Activated CD4-positive, alpha-beta T cell treated with anti-CD3 and anti-CD28 coated beads, Interleukin-2, amount 50 U/mL, for 16 hours (primary cell): ENCODE measurements around the gene HSD3B1.

Experiments used
- DNase-seq: peaks from one replicate; pipeline ENCODE4 v3.0.0-alpha.2; 2020

Gene HSD3B1

GRCh38 chr1:119506941-119507340 is at the start of gene HSD3B1:
Gene HSD3B1, plus strand, starts transcription at chr1:119507210. Its CDS starts 267 bp downstream, at chr1:119507477.
- no peak for DNase-seq

DNA sequence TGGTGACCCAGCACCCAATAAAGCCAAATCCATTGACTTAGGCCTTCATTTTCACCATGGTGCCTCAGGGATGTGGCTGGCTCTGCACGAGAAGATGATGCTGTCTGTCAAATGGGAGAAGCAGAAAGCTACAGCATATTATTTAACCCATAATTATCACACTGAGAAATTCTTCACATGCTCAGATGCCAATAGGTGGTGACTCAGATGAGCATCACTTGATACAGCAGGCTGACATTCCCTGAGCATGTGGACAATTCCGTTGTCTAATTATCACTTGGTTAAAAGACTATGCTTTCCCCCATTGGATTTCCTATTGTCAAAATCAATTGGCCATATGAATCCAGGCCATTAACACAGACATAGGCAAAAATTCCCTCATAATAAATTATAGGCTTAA is 44.0 kb upstream of the HSD3B1 start:
- DNase-seq: no peak

GRCh38 chr1:119463569-119463968 is 43.4 kb upstream of the HSD3B1 start:
- DNase-seq: no peak

- DNase-seq: no peak
These were observed 40.6 kb upstream of the HSD3B1 start for GRCh38 chr1:119466445-119466844.

DNA sequence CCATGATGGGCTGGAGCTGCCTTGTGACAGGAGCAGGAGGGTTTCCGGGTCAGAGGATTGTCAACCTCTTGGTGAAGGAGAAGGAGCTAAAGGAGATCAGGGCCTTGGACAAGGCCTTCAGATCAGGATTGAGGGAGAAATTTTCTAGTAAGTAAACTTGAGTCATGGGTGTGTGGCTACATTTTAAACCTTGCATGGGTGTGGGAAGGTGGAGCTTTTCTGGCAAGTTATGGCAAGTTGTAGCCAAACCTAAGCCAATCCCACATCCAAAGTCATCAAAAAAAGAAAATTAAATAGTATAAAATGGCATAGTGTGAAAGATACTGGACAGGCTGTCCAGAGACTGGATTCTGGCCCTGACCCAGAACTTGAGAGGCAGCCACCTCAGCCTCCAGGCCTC is 39.8 kb upstream of the HSD3B1 start:
- DNase-seq: no peak

GRCh38 chr1:119467857-119468668 is 38.9 kb upstream of the HSD3B1 start:
- no peak for DNase-seq

GRCh38 chr1:119469741-119470140 is 37.3 kb upstream of the HSD3B1 start:
- no peak for DNase-seq

DNA sequence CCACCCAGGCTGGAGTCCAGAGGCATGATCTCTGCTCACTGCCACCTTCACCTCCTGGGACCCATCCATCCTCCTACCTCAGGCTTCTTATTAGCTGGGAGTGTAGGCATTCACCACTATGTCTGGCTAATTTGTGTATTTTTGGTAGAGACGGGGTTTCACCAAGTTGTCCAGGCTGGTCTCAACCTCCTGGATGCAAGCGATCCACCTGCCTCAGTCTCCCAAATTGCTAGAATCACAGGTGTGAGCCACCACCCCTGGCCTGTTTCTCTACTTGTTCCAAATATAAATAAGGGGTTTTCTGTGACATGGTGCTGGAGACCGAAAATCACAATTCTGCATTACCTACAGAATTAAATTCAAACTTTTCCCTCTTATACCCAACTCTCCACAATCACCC is 36.6 kb upstream of the HSD3B1 start:
- no peak for DNase-seq

GRCh38 chr1:119470958-119471357 is 36.1 kb upstream of the HSD3B1 start:
- DNase-seq: no peak

- no peak for DNase-seq
These were observed 35.4 kb upstream of the HSD3B1 start for GRCh38 chr1:119471566-119471965.

- no peak for DNase-seq
These were observed 34.8 kb upstream of the HSD3B1 start for GRCh38 chr1:119472080-119472818.

- no peak for DNase-seq
These were observed 34.2 kb upstream of the HSD3B1 start for GRCh38 chr1:119472819-119473175.

GRCh38 chr1:119475866-119476439 is 31.1 kb upstream of the HSD3B1 start:
- peak; percentile 36 for DNase-seq

GRCh38 chr1:119477710-119478109 is 29.3 kb upstream of the HSD3B1 start:
- no peak for DNase-seq

- DNase-seq: no peak
These were observed 26.8 kb upstream of the HSD3B1 start for GRCh38 chr1:119480175-119480574.

DNA sequence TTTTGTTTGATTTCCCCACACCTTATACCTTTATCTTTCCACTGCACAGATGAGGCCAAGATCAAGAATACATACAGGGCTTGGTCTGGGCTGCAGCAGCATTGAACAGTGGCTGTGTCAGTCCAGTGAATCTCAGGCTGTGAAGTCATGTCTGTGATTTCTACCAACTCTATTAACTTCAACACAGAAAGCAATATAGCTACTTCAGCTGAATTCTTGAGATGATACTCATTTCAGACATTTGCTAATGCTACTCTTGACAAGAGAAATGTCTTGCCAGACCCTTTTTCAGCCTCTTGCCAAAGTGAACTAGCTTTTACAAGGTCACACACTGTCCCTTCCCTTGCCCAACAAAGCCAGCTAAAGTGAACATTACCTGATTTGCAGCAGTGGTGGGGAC is 25.1 kb upstream of the HSD3B1 start:
- no peak for DNase-seq

GRCh38 chr1:119482517-119483425 is 24.2 kb upstream of the HSD3B1 start:
- no peak for DNase-seq

DNA sequence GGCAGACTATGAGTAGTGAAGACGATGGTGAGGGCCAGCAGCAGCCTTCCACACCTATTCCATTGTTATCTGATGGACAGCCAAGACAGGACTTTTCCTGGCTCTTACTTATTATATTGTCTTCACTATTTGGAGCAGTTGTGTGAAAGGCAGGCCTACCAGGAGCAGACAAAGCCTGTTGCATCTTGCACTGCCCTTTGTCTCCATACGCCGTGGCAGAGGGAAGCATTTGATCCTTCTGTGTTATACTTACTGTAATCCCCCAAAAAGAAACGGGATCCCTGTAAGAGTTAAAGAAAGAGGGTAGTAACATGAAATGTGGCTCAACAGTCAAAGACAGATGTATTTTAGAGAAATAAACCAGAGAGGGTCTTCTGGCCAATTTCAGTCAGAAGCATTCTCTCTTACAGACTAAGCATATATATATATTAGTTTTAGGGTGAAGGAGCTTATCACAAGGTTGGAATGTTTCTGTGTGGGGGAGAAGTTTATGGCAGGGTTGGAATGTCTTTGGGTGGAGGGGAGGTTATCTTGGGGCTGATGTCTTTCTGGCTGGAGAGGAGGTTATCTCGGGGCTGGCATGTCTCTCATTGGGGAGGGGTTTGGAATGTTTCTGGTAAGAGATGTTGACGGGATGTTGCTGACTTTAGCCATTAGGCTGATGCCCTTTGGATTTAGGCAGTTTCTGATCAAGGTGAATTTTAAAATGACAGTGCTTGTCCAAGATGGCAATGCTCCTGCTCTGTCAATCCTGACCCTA is 23.4 kb upstream of the HSD3B1 start:
- no peak for DNase-seq

DNA sequence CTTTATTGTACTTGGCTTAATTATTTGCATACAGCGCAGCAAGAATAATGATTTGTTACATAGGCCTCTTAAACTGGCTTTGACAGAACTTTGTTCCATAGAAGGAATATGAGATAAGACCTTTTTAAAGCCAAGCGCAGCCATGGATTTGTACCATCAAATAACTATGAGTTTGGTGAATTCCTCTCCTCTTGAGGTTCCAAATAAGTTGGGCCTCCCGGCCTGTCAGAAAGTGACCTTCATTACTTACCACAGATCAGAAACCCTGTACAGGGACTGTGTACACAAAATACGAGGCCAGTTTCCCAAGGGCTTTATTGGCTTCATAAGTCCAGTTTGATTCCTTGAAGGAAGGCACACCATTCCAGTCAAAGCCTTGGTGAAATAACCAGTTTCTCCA is 21.8 kb upstream of the HSD3B1 start:
- DNase-seq: no peak

DNA sequence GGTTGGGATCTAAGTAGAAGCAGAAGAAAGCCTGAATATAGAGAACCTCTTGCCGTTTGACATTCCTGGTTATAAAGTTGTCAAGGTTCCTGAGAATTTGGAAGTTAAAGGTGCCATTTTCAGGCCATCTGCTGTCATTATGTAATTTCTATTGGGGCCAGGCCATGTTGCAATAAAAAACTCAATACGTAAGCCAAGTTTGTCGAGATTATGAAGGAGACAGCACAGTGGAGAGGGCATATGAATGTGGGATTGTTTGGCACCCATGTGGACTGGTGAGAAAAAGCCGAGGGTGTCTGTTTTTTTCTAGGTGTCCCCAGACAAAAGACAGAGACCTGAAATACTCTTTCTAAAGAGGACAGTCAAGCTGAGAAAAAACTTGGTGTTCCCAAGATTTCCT is 18.8 kb upstream of the HSD3B1 start:
- DNase-seq: no peak

GRCh38 chr1:119489201-119489600 is 17.8 kb upstream of the HSD3B1 start:
- no peak for DNase-seq

DNA sequence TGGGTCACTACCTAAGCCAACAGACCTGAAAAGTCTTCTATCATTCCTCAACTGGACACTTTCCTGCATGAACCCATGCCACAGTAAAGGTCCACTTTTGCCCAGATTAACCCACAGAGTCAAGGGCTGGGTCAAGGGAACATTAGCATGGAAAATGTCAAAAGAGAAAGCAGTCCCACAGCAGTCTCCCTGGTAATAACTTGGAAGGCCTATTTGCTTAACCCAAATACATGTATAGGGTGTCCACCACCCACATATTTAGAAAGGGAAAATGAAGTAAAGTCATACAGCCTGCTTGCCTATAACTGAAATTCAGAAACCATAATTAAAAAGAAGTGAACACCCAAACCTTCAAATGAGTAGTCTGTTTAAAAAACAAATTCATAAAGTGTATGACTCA is 16.1 kb upstream of the HSD3B1 start:
- DNase-seq: no peak
